IPS DF 4.7 (cell line): ENCODE results near the gene CD93.

Experiments used
- DNase-seq: peaks from one replicate; pipeline ENCODE4 v3.0.0-alpha.2; 2013; ENCODE audit warnings: low spot score; ENCODE audit errors: extremely low read depth

Gene CD93

GRCh38 chr20:23083553-23084220 is 2.4 kb downstream of the CD93 start:
- DNase-seq: no peak

- DNase-seq: no peak
Observed at GRCh38 chr20:23082846-23083552, 3.1 kb downstream of the CD93 start.

- DNase-seq: no peak
Observed at GRCh38 chr20:23081263-23081819, 4.8 kb downstream of the CD93 start.

- no peak for DNase-seq
Observed at GRCh38 chr20:23080521-23080920, 5.6 kb downstream of the CD93 start.

- no peak for DNase-seq
Observed at GRCh38 chr20:23079926-23080325, 6.2 kb downstream of the CD93 start.

GRCh38 chr20:23079016-23079351 is 7.1 kb downstream of the CD93 start:
- DNase-seq: no peak

- no peak for DNase-seq
Observed at GRCh38 chr20:23078351-23079015, 7.6 kb downstream of the CD93 start.

GRCh38 chr20:23077277-23077676 is 8.8 kb downstream of the CD93 start:
- DNase-seq: no peak

GRCh38 chr20:23074052-23074451 is 12.1 kb downstream of the CD93 start:
- DNase-seq: no peak

- DNase-seq: no peak
Observed at GRCh38 chr20:23072892-23073586, 13.1 kb downstream of the CD93 start.

GRCh38 chr20:23071996-23072395 is 14.1 kb downstream of the CD93 start:
- no peak for DNase-seq

GRCh38 chr20:23071398-23071797 is 14.7 kb downstream of the CD93 start:
- no peak for DNase-seq

- no peak for DNase-seq
Observed at GRCh38 chr20:23069108-23069507, 17.0 kb downstream of the CD93 start.

- DNase-seq: no peak
Observed at GRCh38 chr20:23068283-23068682, 17.8 kb downstream of the CD93 start.

GRCh38 chr20:23066772-23067171 is 19.4 kb downstream of the CD93 start:
- DNase-seq: no peak

- no peak for DNase-seq
Observed at GRCh38 chr20:23065266-23066201, 20.6 kb downstream of the CD93 start.

- DNase-seq: no peak
Observed at GRCh38 chr20:23063581-23063980, 22.5 kb downstream of the CD93 start.

- DNase-seq: no peak
Observed at GRCh38 chr20:23063168-23063567, 23.0 kb downstream of the CD93 start.

- DNase-seq: no peak
Observed at GRCh38 chr20:23062632-23063031, 23.5 kb downstream of the CD93 start.

GRCh38 chr20:23061734-23062561 is 24.2 kb downstream of the CD93 start:
- no peak for DNase-seq
